HG03025 (cell line): ENCODE measurements around the gene ARHGAP33.

Experiments used
- ATAC-seq: cut with Tn5 transposase; IDR thresholded peaks from one replicate; pipeline ENCODE4 v1.9.1; 2021; ENCODE audit warnings: mild to moderate bottlenecking, moderate library complexity; ENCODE audit not compliant: unreplicated experiment, low FRiP score

ARHGAP33 gene

GRCh38 chr19:35776102-35776788, 881 bp downstream of the ARHGAP33 start:
- no peak for ATAC-seq

- no peak for ATAC-seq
Observed at GRCh38 chr19:35777086-35777841, 1.9 kb downstream of the ARHGAP33 start.

- ATAC-seq = no peak
Observed at GRCh38 chr19:35777961-35778360, 2.6 kb downstream of the ARHGAP33 start.

DNA sequence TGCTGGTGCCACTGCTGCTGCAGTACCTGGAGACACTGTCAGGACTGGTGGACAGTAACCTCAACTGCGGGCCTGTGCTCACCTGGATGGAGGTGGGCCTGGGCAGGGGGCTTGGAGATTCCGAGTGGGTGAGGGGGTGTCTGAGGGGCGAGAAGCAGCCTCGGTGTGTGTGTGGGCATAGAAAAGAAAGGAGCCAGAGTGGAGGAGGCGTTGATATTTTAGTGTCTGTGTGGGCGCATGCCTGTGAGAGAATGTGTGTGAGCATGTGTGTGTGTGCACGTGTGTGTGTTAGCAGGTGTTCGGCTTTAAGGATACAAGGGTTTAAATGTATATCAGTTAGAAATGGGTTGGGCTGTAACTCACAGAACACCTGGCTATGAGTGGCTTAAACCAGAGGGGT, 3.7 kb downstream of the ARHGAP33 start:
- ATAC-seq = no peak

GRCh38 chr19:35780058-35780457, 4.7 kb downstream of the ARHGAP33 start:
- ATAC-seq = no peak

DNA sequence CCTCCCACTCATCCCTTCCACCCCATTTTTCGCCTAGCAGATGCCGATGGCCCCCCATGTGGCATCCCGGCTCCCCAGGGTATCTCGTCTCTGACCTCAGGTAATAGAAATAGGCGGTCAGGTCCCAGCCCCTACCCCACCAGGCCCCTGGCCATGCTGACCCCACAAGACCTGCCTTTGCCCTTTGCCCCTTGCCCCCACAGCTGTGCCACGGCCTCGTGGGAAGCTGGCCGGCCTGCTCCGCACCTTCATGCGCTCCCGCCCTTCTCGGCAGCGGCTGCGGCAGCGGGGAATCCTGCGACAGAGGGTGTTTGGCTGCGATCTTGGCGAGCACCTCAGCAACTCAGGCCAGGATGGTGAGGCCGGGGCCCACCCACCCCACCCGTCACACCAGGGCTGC, 5.4 kb downstream of the ARHGAP33 start:
- ATAC-seq = no peak

- no peak for ATAC-seq
Observed at GRCh38 chr19:35781650-35782049, 6.3 kb downstream of the ARHGAP33 start.

DNA sequence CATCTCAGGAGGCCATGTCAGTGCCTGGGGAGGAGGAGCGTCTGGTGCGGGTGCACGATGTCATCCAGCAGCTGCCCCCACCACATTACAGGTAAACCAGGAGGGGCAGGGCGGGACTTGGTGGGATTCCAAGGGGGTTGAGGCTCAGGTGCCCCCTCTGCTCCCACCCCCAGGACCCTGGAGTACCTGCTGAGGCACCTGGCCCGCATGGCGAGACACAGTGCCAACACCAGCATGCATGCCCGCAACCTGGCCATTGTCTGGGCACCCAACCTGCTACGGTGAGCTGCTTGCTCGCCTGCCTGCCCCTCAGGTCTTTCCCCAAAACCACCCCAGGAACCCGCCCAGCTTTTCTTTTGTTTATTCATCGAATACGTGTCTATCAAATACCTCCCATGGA, 7.2 kb downstream of the ARHGAP33 start:
- no peak for ATAC-seq

- no peak for ATAC-seq
Observed at GRCh38 chr19:35783469-35784434, 8.4 kb downstream of the ARHGAP33 start.

GRCh38 chr19:35784503-35785338, 9.4 kb downstream of the ARHGAP33 start:
- no peak for ATAC-seq

- no peak for ATAC-seq
Observed at GRCh38 chr19:35785339-35785627, 9.9 kb downstream of the ARHGAP33 start.

GRCh38 chr19:35786299-35787160, 11.2 kb downstream of the ARHGAP33 start:
- ATAC-seq = no peak

DNA sequence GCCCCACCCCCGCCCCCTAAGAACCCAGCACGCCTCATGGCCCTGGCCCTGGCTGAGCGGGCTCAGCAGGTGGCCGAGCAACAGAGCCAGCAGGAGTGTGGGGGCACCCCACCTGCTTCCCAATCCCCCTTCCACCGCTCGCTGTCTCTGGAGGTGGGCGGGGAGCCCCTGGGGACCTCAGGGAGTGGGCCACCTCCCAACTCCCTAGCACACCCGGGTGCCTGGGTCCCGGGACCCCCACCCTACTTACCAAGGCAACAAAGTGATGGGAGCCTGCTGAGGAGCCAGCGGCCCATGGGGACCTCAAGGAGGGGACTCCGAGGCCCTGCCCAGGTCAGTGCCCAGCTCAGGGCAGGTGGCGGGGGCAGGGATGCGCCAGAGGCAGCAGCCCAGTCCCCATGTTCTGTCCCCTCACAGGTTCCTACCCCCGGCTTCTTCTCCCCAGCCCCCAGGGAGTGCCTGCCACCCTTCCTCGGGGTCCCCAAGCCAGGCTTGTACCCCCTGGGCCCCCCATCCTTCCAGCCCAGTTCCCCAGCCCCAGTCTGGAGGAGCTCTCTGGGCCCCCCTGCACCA, 11.9 kb downstream of the ARHGAP33 start:
- no peak for ATAC-seq

DNA sequence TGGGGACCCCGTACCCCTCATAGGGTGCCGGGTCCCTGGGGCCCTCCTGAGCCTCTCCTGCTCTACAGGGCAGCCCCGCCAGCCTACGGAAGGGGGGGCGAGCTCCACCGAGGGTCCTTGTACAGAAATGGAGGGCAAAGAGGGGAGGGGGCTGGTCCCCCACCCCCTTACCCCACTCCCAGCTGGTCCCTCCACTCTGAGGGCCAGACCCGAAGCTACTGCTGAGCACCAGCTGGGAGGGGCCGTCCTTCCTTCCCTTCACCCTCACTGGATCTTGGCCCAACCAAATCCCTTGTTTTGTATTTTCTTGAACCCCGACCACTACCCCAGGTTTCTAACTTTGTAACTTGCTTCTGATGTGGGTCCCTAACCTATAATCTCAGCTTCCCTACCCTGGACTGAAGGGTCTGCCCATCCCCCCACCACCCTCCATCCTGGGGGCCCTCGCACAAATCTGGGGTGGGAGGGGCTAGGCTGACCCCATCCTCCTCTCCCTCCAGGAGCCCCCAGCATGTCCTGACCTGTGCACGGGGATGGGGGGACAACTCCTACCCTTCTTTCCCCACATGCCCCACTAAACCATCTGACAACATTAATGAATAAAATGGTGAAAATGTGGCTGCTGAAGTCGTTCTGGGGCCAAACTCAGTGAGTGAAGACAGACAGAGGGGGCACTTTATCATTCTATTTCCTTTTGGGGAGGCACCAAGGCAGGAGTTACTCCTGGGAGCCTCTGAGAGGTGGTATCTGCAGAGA, 13.0 kb downstream of the ARHGAP33 start:
- no peak for ATAC-seq

GRCh38 chr19:35789195-35789977, 14.0 kb downstream of the ARHGAP33 start:
- ATAC-seq = no peak

DNA sequence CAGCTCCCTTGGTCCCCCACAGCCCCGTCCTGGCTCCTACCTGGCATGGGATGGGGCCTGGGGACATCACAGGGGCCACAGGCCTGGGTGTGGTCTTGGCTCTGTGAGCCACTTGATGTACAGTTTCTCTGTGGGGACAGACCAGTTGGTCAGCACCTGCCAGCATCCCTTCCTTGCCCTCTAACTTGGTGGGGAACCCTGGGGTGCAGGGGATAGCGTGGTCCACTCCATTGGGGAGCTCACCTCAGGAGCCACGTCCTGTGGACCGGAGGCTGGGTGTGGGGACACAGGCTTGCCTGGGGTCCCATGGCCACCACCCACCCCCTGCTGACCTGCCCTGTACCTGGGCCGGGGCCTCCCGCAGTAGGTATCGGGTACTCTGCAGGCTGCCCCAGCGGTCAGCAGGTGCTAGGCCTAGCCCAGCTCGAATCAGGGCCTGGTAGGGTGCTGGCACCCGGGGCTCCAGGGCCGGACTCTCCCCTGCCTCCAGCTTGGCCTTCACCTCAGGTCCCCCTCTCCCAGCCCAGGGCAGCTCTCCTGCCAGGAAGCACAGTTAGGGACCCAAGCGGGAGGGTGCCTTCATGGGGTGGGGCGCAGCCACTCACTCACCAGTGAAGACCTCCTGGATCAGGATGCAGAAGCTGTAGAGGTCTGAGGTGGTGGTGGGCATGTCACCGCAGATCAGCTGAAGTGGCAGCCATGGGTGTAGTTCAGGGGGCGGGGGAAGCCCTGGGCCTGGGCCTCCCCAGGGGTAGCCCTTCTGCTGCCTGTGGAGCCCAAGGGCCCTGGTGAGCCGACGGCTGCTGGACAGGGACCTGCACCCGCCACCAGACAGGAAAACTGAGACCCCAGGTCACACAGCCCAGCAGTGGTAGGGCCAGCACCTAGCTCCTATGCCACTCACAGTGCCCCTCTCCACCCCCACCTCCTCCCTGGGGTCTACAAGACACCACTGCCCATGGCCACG, 14.9 kb downstream of the ARHGAP33 start:
- ATAC-seq = no peak
